Sigmoid colon (tissue), 4 donors: ENCODE data around the gene WIPF2.

Experiments used
- EP300 ChIP-seq, 4 donors: sonication (generic); formaldehyde crosslinking; IDR thresholded peaks; one replicate each; pipeline ENCODE4 v1.6.1; 2017; ENCODE audit warnings: antibody characterized with exemption in 4 of 4
- POLR2AphosphoS5 ChIP-seq, 4 donors: sonication (generic); formaldehyde crosslinking; IDR thresholded peaks; one replicate each; pipeline ENCODE4 v1.6.1; 2017; ENCODE audit warnings: antibody characterized with exemption in 4 of 4
- TF ChIP-seq, protein P1 (sequence below), 4 experiments: fragments of 450-650 bp in 3 of 4; fragments of 200-600 bp in 1 of 4; IDR thresholded peaks; one replicate each; pipeline ENCODE4 v1.5.1; 2016 to 2019; ENCODE audit warnings: antibody characterized with exemption in 4 of 4, mild to moderate bottlenecking in 3 of 4, moderate library complexity in 2 of 4

DNA sequence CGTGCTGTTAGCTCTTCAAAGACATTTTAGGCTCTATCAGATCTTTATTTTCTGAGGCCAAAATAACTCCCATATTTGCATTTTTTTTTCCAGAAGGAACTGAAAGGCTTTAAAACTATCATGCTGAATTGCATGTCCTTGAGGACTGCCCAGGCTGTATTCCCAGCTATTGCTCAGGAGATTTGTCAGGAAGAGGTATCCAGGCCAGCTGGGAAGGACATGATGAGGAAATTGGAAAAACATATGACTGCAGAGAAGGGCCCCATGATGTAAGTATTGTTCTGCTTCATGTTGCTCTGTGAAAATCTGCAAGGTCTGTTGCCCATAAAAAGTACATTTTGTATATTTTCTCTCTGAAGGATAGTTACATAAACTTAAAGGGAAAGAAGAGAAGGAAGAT, 74.3 kb downstream of the WIPF2 start:
- TF ChIP-seq EP300 (IDR thresholded peaks at IDR 0.05): no peak
- TF ChIP-seq, protein P1, sequence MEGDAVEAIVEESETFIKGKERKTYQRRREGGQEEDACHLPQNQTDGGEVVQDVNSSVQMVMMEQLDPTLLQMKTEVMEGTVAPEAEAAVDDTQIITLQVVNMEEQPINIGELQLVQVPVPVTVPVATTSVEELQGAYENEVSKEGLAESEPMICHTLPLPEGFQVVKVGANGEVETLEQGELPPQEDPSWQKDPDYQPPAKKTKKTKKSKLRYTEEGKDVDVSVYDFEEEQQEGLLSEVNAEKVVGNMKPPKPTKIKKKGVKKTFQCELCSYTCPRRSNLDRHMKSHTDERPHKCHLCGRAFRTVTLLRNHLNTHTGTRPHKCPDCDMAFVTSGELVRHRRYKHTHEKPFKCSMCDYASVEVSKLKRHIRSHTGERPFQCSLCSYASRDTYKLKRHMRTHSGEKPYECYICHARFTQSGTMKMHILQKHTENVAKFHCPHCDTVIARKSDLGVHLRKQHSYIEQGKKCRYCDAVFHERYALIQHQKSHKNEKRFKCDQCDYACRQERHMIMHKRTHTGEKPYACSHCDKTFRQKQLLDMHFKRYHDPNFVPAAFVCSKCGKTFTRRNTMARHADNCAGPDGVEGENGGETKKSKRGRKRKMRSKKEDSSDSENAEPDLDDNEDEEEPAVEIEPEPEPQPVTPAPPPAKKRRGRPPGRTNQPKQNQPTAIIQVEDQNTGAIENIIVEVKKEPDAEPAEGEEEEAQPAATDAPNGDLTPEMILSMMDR (IDR thresholded peaks at IDR 0.05): no peak
- TF ChIP-seq POLR2AphosphoS5 (IDR thresholded peaks at IDR 0.05): peak in 1 of 4 donors; percentile 55
